Ovary (tissue), 9 donors: Measurements from ENCODE around the gene SIDT1. TPM values are rescaled to one million over a fixed set of nuclear protein-coding genes. Genes with fewer than 3 reads are reported as not detected.

Experiments used
- DNase-seq, 5 donors: peaks; one replicate each; pipeline ENCODE4 v3.0.0-alpha.2; 2019 to 2020
- H3K27ac ChIP-seq, 2 donors: fragments of 200-600 bp; one replicate each; pipeline versions ENCODE4 v1.5.1 to v1.8.0; 2019 to 2022
- H3K27me3 ChIP-seq: fragments of 200-600 bp; one replicate; pipeline ENCODE4 v1.8.0; 2022
- H3K36me3 ChIP-seq: fragments of 200-600 bp; sonication (generic); one replicate; pipeline ENCODE4 v1.5.1; 2019
- H3K4me1 ChIP-seq: one replicate; pipeline ENCODE4 v1.8.1; 2013; ENCODE audit warnings: mild to moderate bottlenecking, moderate library complexity; ENCODE audit not compliant: insufficient read depth
- H3K4me3 ChIP-seq: fragments of 200-600 bp; sonication (generic); one replicate; pipeline ENCODE4 v1.5.1; 2017
- H3K9me3 ChIP-seq, 2 donors: fragments of 200-600 bp in 1 of 2; sonication (generic) in 1 of 2; one replicate each; pipeline versions ENCODE4 v1.5.1 to v1.8.1; 2013 to 2019; ENCODE audit warnings: mild to moderate bottlenecking in 1 of 2, moderate library complexity in 1 of 2
- EP300 ChIP-seq: sonication (generic); formaldehyde crosslinking; IDR thresholded peaks from one replicate; pipeline ENCODE4 v1.6.1; 2017; ENCODE audit warnings: antibody characterized with exemption
- POLR2A ChIP-seq: fragments of 450-650 bp; IDR thresholded peaks from one replicate; pipeline ENCODE4 v1.6.1; 2017; ENCODE audit warnings: antibody characterized with exemption, mild to moderate bottlenecking, moderate library complexity
- WGBS, 3 donors: extraction: QIAGEN DNeasy Blood & Tissue Kit in 1 of 3; methylation state at CpG; one replicate each; pipeline versions ENCODE4 v1.1.5 to v1.1.7; 2013 to 2017; 5-methylcytosine and 5-hydroxymethylcytosine counted together
- intact Hi-C, 4 donors: fragments of 100-400 bp; cut with DNase I; formaldehyde crosslinking; loops; one replicate each; pipeline versions ENCODE4 v1.11.0 to v1.15.1; 2022 to 2023
- microRNA-seq, 3 donors: library from miRNA; unstranded; fragments of <30 nt; microRNA quantifications; one replicate each; pipeline versions ENCODE4 to v1.2.0, GENCODE V29; 2019 to 2020
- polyA plus RNA-seq, 2 donors: library from polyadenylated mRNA; stranded (reverse); fragments of 200-250 nt in 1 of 2; fragments of 350-450 nt in 1 of 2; fragmentation: Illumina TruSeq in 1 of 2; extraction: RNeasy Lipid Tissue Mini Kit (QIAGEN cat#74804) in 1 of 2; gene quantifications; one replicate each; pipeline ENCODE4 v1.2.3, GENCODE V29; 2013 to 2014
- small RNA-seq: library from RNA; depleted of rRNA; stranded (forward); fragments of <200 nt; gene quantifications from one replicate; pipeline ENCODE3, GENCODE V24; 2016
- total RNA-seq, 7 donors: library from RNA; depleted of rRNA in 2 of 7; stranded (reverse); fragments of >200 nt in 2 of 7; fragmentation: NEBNext Ultra II Directional in 3 of 7; extraction: Animal tissue kit (Norgen Biotek cat#: 25700) in 3 of 7; gene quantifications; one replicate each; pipeline versions ENCODE4 v1.1.0 to v1.2.4, GENCODE V29; 2016 to 2023
- TF ChIP-seq, protein P1 (sequence below), 3 donors: fragments of 450-650 bp in 2 of 3; fragments of 200-600 bp in 1 of 3; IDR thresholded peaks; one replicate each; pipeline versions ENCODE4 v1.5.1 to v1.8.0; 2016 to 2022; ENCODE audit warnings: antibody characterized with exemption in 3 of 3, mild to moderate bottlenecking in 1 of 3
- donor health status: DM: no; HTN: no; CAD: no; lungs with moderate emphysema.
- donor health status: DM: no; HTN: no; CAD: no.
- donor health status: Bipolar disorder and iron deficiency.
- donor health status: DM: yes; HTN: yes; CAD: no.
- donor health status: DM: no; HTN: no; CAD: no.
- donor health status: DM: yes; HTN: yes; CAD: no.

SIDT1 gene
- total and polyA plus RNA-seq, 9 donors = 0.34 to 12.3 (median 1.1) TPM

DNA sequence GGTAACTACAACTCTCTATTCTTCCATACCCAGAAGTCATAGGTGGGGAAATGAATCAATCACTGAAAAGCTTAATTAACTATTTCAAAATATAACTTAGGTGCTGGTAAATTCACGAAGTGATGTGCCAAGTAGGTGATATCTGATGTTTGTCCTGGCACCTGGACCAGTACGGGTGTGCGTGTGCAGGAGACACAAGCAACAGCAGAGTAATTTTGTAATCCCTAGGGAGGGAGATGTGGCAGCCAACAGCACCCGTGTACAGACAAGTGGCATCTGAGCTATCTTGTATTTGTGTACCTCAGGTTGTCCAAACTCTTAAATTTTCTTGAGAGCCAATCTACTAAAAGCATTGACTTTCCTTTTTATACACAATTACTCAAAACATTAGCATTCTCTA lies 141.2 kb downstream of the SIDT1 start:
- intact Hi-C loops = no loop called here

DNA sequence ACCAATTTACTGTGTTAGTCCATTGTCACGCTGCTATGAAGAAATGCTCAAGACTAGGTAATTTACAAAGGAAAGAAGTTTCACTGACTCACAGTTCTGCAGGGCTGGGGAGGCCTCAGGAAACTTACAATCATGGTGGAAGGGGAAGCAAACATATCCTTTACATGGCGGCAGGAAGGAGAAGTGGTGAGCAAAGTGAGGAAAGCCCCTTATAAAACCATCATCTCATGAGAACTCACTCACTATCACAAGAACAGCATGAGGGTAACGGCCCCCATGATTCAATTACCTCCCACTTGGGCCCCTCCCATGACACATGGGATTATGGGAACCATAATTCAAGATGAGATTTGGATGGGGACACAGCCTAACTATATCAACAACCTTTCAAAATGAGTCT lies 143.9 kb downstream of the SIDT1 start:
- intact Hi-C loops = no loop called here
- no peak overlapping the region for H3K4me3 ChIP-seq
- no peaks in the 10 kb centered on the region for H3K36me3 ChIP-seq
- no peak for TF ChIP-seq POLR2A
- TF ChIP-seq, protein P1, sequence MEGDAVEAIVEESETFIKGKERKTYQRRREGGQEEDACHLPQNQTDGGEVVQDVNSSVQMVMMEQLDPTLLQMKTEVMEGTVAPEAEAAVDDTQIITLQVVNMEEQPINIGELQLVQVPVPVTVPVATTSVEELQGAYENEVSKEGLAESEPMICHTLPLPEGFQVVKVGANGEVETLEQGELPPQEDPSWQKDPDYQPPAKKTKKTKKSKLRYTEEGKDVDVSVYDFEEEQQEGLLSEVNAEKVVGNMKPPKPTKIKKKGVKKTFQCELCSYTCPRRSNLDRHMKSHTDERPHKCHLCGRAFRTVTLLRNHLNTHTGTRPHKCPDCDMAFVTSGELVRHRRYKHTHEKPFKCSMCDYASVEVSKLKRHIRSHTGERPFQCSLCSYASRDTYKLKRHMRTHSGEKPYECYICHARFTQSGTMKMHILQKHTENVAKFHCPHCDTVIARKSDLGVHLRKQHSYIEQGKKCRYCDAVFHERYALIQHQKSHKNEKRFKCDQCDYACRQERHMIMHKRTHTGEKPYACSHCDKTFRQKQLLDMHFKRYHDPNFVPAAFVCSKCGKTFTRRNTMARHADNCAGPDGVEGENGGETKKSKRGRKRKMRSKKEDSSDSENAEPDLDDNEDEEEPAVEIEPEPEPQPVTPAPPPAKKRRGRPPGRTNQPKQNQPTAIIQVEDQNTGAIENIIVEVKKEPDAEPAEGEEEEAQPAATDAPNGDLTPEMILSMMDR (IDR thresholded peaks at IDR 0.05) = no peak
- TF ChIP-seq EP300 = no peak
- DNase-seq = no peak
- no peaks in the 10 kb centered on the region for H3K4me1 ChIP-seq
- H3K27me3 ChIP-seq = no peaks in the 10 kb centered on the region
- H3K9me3 ChIP-seq = no peaks in the 10 kb centered on the region
- no peak overlapping the region for H3K27ac ChIP-seq
- WGBS, 3 donors = 88 to 94% (median 93%) methylated on average over 3 of the region's 3 CpGs

More for the DNA sequence above, 141.2 kb downstream of the SIDT1 start:
- TF ChIP-seq EP300 (no peak), POLR2A (no peak)
- TF ChIP-seq, protein P1 (IDR thresholded peaks at IDR 0.05) = no peak
- no peak for DNase-seq
- Histone ChIP-seq H3K9me3 (no peaks in the 10 kb centered on the region), H3K4me3 (no peak overlapping the region), H3K27ac (no peak overlapping the region), H3K36me3 (no peaks in the 10 kb centered on the region), H3K4me1 (no peaks in the 10 kb centered on the region), H3K27me3 (no peaks in the 10 kb centered on the region)
- 83 to 86% (median 86%) methylated on average over 4 of the region's 4 CpGs for WGBS, 3 donors

DNA sequence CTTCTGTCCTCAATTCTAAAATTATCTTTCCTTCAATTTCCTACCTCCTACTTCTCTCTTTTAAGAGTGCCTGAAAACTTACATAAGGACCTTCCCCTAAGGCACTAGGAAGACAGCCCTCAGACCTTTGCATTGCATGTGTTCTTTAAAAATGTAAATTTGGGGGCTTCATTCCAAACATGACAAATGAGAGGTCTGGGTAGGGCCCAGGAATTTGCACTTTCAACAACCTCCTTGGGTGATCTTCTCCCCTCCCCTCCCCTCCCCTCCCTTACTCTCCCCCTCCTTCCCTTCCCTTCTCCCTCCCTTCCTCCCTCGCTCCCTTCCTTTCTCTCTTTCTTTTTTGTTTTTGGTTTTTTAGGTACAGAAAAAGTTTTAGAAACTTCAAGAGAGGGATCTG lies 145.4 kb downstream of the SIDT1 start:
- intact Hi-C loops = no loop called here

DNA sequence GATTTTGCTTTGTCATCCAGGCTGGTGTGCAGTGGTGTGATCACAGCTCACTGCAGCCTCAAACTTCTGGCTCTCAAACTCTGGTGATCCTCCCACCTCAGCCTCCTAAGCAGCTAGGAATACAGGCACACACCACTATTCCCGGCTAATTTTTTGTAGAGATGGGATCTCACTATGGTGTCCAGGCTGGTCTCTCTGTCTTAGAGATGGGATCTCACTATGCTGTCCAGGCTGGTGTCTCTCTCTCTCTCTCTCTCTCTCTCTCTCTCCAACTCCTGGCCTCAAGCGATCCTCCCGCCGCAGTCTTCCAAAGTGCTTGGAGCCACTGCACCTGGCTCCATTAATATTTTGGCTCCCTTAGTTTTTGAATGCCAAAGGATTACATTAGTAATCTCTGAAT lies 146.4 kb downstream of the SIDT1 start:
- H3K27me3 ChIP-seq = no peaks in the 10 kb centered on the region
- TF ChIP-seq EP300 = no peak
- no peak for TF ChIP-seq POLR2A
- TF ChIP-seq, protein P1 (IDR thresholded peaks at IDR 0.05) = no peak
- no peak overlapping the region for H3K27ac ChIP-seq
- DNase-seq = no peak
- no peaks in the 10 kb centered on the region for H3K36me3 ChIP-seq
- no peak overlapping the region for H3K4me3 ChIP-seq
- no peaks in the 10 kb centered on the region for H3K9me3 ChIP-seq
- intact Hi-C loops = no loop called here
- H3K4me1 ChIP-seq = no peaks in the 10 kb centered on the region
- 95 to 100% (median 99%) methylated on average over 4 of the region's 4 CpGs for WGBS, 3 donors

More for the DNA sequence above, 145.4 kb downstream of the SIDT1 start:
- Histone ChIP-seq H3K36me3 (no peaks in the 10 kb centered on the region), H3K4me1 (no peaks in the 10 kb centered on the region), H3K4me3 (no peak overlapping the region), H3K9me3 (no peaks in the 10 kb centered on the region), H3K27me3 (no peaks in the 10 kb centered on the region), H3K27ac (no peak overlapping the region)
- TF ChIP-seq, protein P1 (IDR thresholded peaks at IDR 0.05) = no peak
- no peak for TF ChIP-seq EP300
- TF ChIP-seq POLR2A = no peak
- WGBS, 3 donors = 89 to 97% (median 96%) methylated on average over 1 of the region's 1 CpG
- no peak for DNase-seq

Small RNA genes within 50 kb of the gene (microRNA-seq; reads per million reads assigned to microRNA genes)
- gene MIR4446 = 0 reads per million in 3 donors

Small RNA genes within 50 kb of the gene (small RNA-seq; reads per million reads assigned to genes)
- not detected for gene MIR4446
- gene RN7SL767P = not detected

Other genes starting within 250 kb of the SIDT1 start
- gene CFAP44, start 91.1 kb upstream of the SIDT1 start, total RNA-seq = 10 to 100 TPM in 1 of 7 donors, 1 to 10 TPM in 6; 4.8 to 27.0 (median 7.2) TPM
- gene CFAP44, start 91.1 kb upstream of the SIDT1 start, polyA plus RNA-seq = 10 to 100 TPM in 1 of 2 donors, 1 to 10 TPM in 1; 9.0 to 12.2 TPM
- gene SPICE1, start 17.4 kb upstream of the SIDT1 start, total RNA-seq = 10 to 100 TPM; 13.9 to 24.1 (median 20.9) TPM
- gene SPICE1, start 17.4 kb upstream of the SIDT1 start, polyA plus RNA-seq = 1 to 10 TPM; 5.3 to 6.6 TPM
- gene USF3, start 164.1 kb downstream of the SIDT1 start, total RNA-seq = 10 to 100 TPM; 14.0 to 18.7 (median 16.2) TPM
- gene USF3, start 164.1 kb downstream of the SIDT1 start, polyA plus RNA-seq = 1 to 10 TPM; 4.8 to 9.2 TPM
- 100 to 1,000 TPM in 3 of 7 donors, 10 to 100 TPM in 4; 55.1 to 114 (median 99.5) TPM for gene NAA50, start 213.7 kb downstream of the SIDT1 start, total RNA-seq
- 10 to 100 TPM; 41.1 to 62.5 TPM for gene NAA50, start 213.7 kb downstream of the SIDT1 start, polyA plus RNA-seq
- 10 to 100 TPM; 16.6 to 55.3 (median 43.0) TPM for gene ATP6V1A, start 214.5 kb downstream of the SIDT1 start, total RNA-seq
- 10 to 100 TPM in 1 of 2 donors, 1 to 10 TPM in 1; 9.3 to 34.7 TPM for gene ATP6V1A, start 214.5 kb downstream of the SIDT1 start, polyA plus RNA-seq